ENCODE measurements around the gene EML6.

Gene EML6

GRCh38 chr2:54895730-54896129, 172.3 kb downstream of the EML6 start:
- no peak overlapping the region for H3K4me3 ChIP-seq (ENCODE audit: low read depth in 1 of 2, low read length in 2 of 2)
- no peaks in the 10 kb centered on the region for H3K9me3 ChIP-seq (ENCODE audit: low read length)
- no peak overlapping the region for H3K27ac ChIP-seq (ENCODE audit: low read depth, low read length)
- H3K36me3 ChIP-seq (ENCODE audit: insufficient read depth, low read length) = no peaks in the 10 kb centered on the region
- H3K4me1 ChIP-seq (ENCODE audit: insufficient read depth, low read length) = no peaks in the 10 kb centered on the region
- no peak overlapping the region for H3K9ac ChIP-seq (ENCODE audit: low read length)
- no peaks in the 10 kb centered on the region for H3K27me3 ChIP-seq (ENCODE audit: control insufficient read depth in 1 of 2, insufficient read depth in 2 of 2, low read length in 2 of 2)

GRCh38 chr2:54897420-54898310, 174.2 kb downstream of the EML6 start:
- Histone ChIP-seq H3K36me3 (ENCODE audit: insufficient read depth, low read length) (no peaks in the 10 kb centered on the region), H3K9ac (ENCODE audit: low read length) (no peak overlapping the region), H3K27me3 (ENCODE audit: control insufficient read depth in 1 of 2, insufficient read depth in 2 of 2, low read length in 2 of 2) (no peaks in the 10 kb centered on the region), H3K4me3 (ENCODE audit: low read depth in 1 of 2, low read length in 2 of 2) (no peak overlapping the region), H3K9me3 (ENCODE audit: low read length) (no peaks in the 10 kb centered on the region), H3K27ac (ENCODE audit: low read depth, low read length) (no peak overlapping the region), H3K4me1 (ENCODE audit: insufficient read depth, low read length) (no peaks in the 10 kb centered on the region)

GRCh38 chr2:54898456-54899226, 175.2 kb downstream of the EML6 start:
- H3K9me3 ChIP-seq (ENCODE audit: low read length) = no peaks in the 10 kb centered on the region
- H3K27me3 ChIP-seq (ENCODE audit: control insufficient read depth in 1 of 2, insufficient read depth in 2 of 2, low read length in 2 of 2) = no peaks in the 10 kb centered on the region
- H3K4me1 ChIP-seq (ENCODE audit: insufficient read depth, low read length) = no peaks in the 10 kb centered on the region
- H3K4me3 ChIP-seq (ENCODE audit: low read depth in 1 of 2, low read length in 2 of 2) = no peak overlapping the region
- no peak overlapping the region for H3K27ac ChIP-seq (ENCODE audit: low read depth, low read length)
- H3K9ac ChIP-seq (ENCODE audit: low read length) = no peak overlapping the region
- H3K36me3 ChIP-seq (ENCODE audit: insufficient read depth, low read length) = no peaks in the 10 kb centered on the region

GRCh38 chr2:54899576-54900200, 176.2 kb downstream of the EML6 start:
- Histone ChIP-seq H3K4me3 (ENCODE audit: low read depth in 1 of 2, low read length in 2 of 2) (no peak overlapping the region), H3K9me3 (ENCODE audit: low read length) (no peaks in the 10 kb centered on the region), H3K27ac (ENCODE audit: low read depth, low read length) (no peak overlapping the region), H3K36me3 (ENCODE audit: insufficient read depth, low read length) (no peaks in the 10 kb centered on the region), H3K9ac (ENCODE audit: low read length) (no peak overlapping the region), H3K4me1 (ENCODE audit: insufficient read depth, low read length) (no peaks in the 10 kb centered on the region), H3K27me3 (ENCODE audit: control insufficient read depth in 1 of 2, insufficient read depth in 2 of 2, low read length in 2 of 2) (no peaks in the 10 kb centered on the region)

- H3K4me1 ChIP-seq (ENCODE audit: insufficient read depth, low read length) = no peaks in the 10 kb centered on the region
- H3K9me3 ChIP-seq (ENCODE audit: low read length) = no peaks in the 10 kb centered on the region
- H3K27me3 ChIP-seq (ENCODE audit: control insufficient read depth in 1 of 2, insufficient read depth in 2 of 2, low read length in 2 of 2) = no peaks in the 10 kb centered on the region
- no peak overlapping the region for H3K27ac ChIP-seq (ENCODE audit: low read depth, low read length)
- H3K4me3 ChIP-seq (ENCODE audit: low read depth in 1 of 2, low read length in 2 of 2) = no peak overlapping the region
- no peaks in the 10 kb centered on the region for H3K36me3 ChIP-seq (ENCODE audit: insufficient read depth, low read length)
- H3K9ac ChIP-seq (ENCODE audit: low read length) = no peak overlapping the region
Measured at GRCh38 chr2:54901224-54901986, 177.9 kb downstream of the EML6 start.

- Histone ChIP-seq H3K27ac (ENCODE audit: low read depth, low read length) (no peak overlapping the region), H3K27me3 (ENCODE audit: control insufficient read depth in 1 of 2, insufficient read depth in 2 of 2, low read length in 2 of 2) (no peaks in the 10 kb centered on the region), H3K9ac (ENCODE audit: low read length) (no peak overlapping the region), H3K36me3 (ENCODE audit: insufficient read depth, low read length) (no peaks in the 10 kb centered on the region), H3K9me3 (ENCODE audit: low read length) (no peaks in the 10 kb centered on the region), H3K4me3 (ENCODE audit: low read depth in 1 of 2, low read length in 2 of 2) (no peak overlapping the region), H3K4me1 (ENCODE audit: insufficient read depth, low read length) (no peaks in the 10 kb centered on the region)
Measured at GRCh38 chr2:54902763-54903162, 179.3 kb downstream of the EML6 start.

- Histone ChIP-seq H3K36me3 (ENCODE audit: insufficient read depth, low read length) (no peaks in the 10 kb centered on the region), H3K27me3 (ENCODE audit: control insufficient read depth in 1 of 2, insufficient read depth in 2 of 2, low read length in 2 of 2) (no peaks in the 10 kb centered on the region), H3K4me3 (ENCODE audit: low read depth in 1 of 2, low read length in 2 of 2) (no peak overlapping the region), H3K9ac (ENCODE audit: low read length) (no peak overlapping the region), H3K27ac (ENCODE audit: low read depth, low read length) (no peak overlapping the region), H3K4me1 (ENCODE audit: insufficient read depth, low read length) (no peaks in the 10 kb centered on the region), H3K9me3 (ENCODE audit: low read length) (no peaks in the 10 kb centered on the region)
Measured at GRCh38 chr2:54903736-54904554, 180.5 kb downstream of the EML6 start.

GRCh38 chr2:54904836-54905235, 181.4 kb downstream of the EML6 start:
- H3K4me1 ChIP-seq (ENCODE audit: insufficient read depth, low read length) = no peaks in the 10 kb centered on the region
- no peaks in the 10 kb centered on the region for H3K9me3 ChIP-seq (ENCODE audit: low read length)
- no peak overlapping the region for H3K4me3 ChIP-seq (ENCODE audit: low read depth in 1 of 2, low read length in 2 of 2)
- H3K27me3 ChIP-seq (ENCODE audit: control insufficient read depth in 1 of 2, insufficient read depth in 2 of 2, low read length in 2 of 2) = no peaks in the 10 kb centered on the region
- no peak overlapping the region for H3K27ac ChIP-seq (ENCODE audit: low read depth, low read length)
- H3K9ac ChIP-seq (ENCODE audit: low read length) = no peak overlapping the region
- H3K36me3 ChIP-seq (ENCODE audit: insufficient read depth, low read length) = no peaks in the 10 kb centered on the region

GRCh38 chr2:54906716-54907115, 183.3 kb downstream of the EML6 start:
- no peaks in the 10 kb centered on the region for H3K9me3 ChIP-seq (ENCODE audit: low read length)
- no peaks in the 10 kb centered on the region for H3K4me1 ChIP-seq (ENCODE audit: insufficient read depth, low read length)
- no peak overlapping the region for H3K27ac ChIP-seq (ENCODE audit: low read depth, low read length)
- H3K36me3 ChIP-seq (ENCODE audit: insufficient read depth, low read length) = no peaks in the 10 kb centered on the region
- H3K9ac ChIP-seq (ENCODE audit: low read length) = no peak overlapping the region
- no peak overlapping the region for H3K4me3 ChIP-seq (ENCODE audit: low read depth in 1 of 2, low read length in 2 of 2)
- no peaks in the 10 kb centered on the region for H3K27me3 ChIP-seq (ENCODE audit: control insufficient read depth in 1 of 2, insufficient read depth in 2 of 2, low read length in 2 of 2)

GRCh38 chr2:54907663-54908062, 184.2 kb downstream of the EML6 start:
- Histone ChIP-seq H3K9me3 (ENCODE audit: low read length) (no peaks in the 10 kb centered on the region), H3K27me3 (ENCODE audit: control insufficient read depth in 1 of 2, insufficient read depth in 2 of 2, low read length in 2 of 2) (no peaks in the 10 kb centered on the region), H3K27ac (ENCODE audit: low read depth, low read length) (no peak overlapping the region)

More at GRCh38 chr2:54907663-54908062, 184.2 kb downstream of the EML6 start:
- Histone ChIP-seq H3K4me3 (ENCODE audit: low read depth in 1 of 2, low read length in 2 of 2) (no peak overlapping the region), H3K4me1 (ENCODE audit: insufficient read depth, low read length) (no peaks in the 10 kb centered on the region), H3K9ac (ENCODE audit: low read length) (no peak overlapping the region), H3K36me3 (ENCODE audit: insufficient read depth, low read length) (no peaks in the 10 kb centered on the region)
